Endothelial cell of umbilical vein (primary cell): ENCODE measurements around the gene C4orf51. TPM values are rescaled to one million over a fixed set of nuclear protein-coding genes. Genes with fewer than 3 reads are reported as not detected.

Experiments used
- BruUV-seq: library from RNA; stranded (reverse); fragments of 400-500 nt; replicated peaks from 2 replicates; lab custom pipeline; 2021; lab: Mats Ljungman, UMichigan
- CTCF ChIA-PET: fragments of 300-600, 350-600 bp; sonication (Branson Sonifier 250); formaldehyde crosslinking; loops from one replicate; lab custom pipeline; 2021; ENCODE audit warnings: antibody characterized with exemption, inconsistent platforms; lab: Charles Lee
- POLR2A ChIA-PET: fragments of 300-600, 350-600 bp; sonication (Branson Sonifier 250); formaldehyde crosslinking; loops from one replicate; lab custom pipeline; 2021; ENCODE audit warnings: antibody characterized with exemption, inconsistent platforms; lab: Charles Lee
- DNase-seq: peaks from one replicate; pipeline ENCODE4 v3.0.0-alpha.2; 2011; ENCODE audit warnings: low read depth, low spot score
- FAIRE-seq: peaks from 2 replicates; lab custom pipeline; 2011; peaks lifted over from hg19 to GRCh38; lab: Jason Lieb, UNC
- H2AFZ ChIP-seq: 2 replicates; pipeline ENCODE4 v1.6.0; 2012; ENCODE audit warnings: low read depth, low read length, control low read depth, inconsistent platforms
- H3K27ac ChIP-seq: 2 replicates; pipeline ENCODE4 v1.5.1; 2011; ENCODE audit warnings: low read depth, mild to moderate bottlenecking, control low read depth, low read length, moderate library complexity; ENCODE audit not compliant: insufficient read depth
- H3K27me3 ChIP-seq, 2 experiments: 2 replicates each; pipeline versions ENCODE4 v1.6.0 to v1.6.1; 2011; ENCODE audit warnings: low read length in 2 of 2, mixed read lengths in 1 of 2; ENCODE audit not compliant: control insufficient read depth in 2 of 2, insufficient read depth in 2 of 2
- H3K36me3 ChIP-seq, 2 experiments: 2 replicates in 1 of 2; 3 replicates in 1 of 2; pipeline ENCODE4 v1.5.1; 2011; ENCODE audit warnings: low read length in 2 of 2, mild to moderate bottlenecking in 1 of 2, moderate library complexity in 1 of 2; ENCODE audit not compliant: control insufficient read depth in 2 of 2, insufficient read depth in 2 of 2; ENCODE audit errors: extremely low read depth in 1 of 2
- H3K4me1 ChIP-seq: 3 replicates; pipeline ENCODE4 v1.5.1; 2011; ENCODE audit warnings: mild to moderate bottlenecking, low read length; ENCODE audit not compliant: control insufficient read depth, insufficient read depth; ENCODE audit errors: extremely low read depth
- H3K4me2 ChIP-seq: 2 replicates; pipeline ENCODE4 v1.6.1; 2011; ENCODE audit warnings: low read length, control low read depth, mixed read lengths; ENCODE audit not compliant: insufficient read depth
- H3K4me3 ChIP-seq, 3 experiments: fragments of 200-600 bp in 1 of 3; sonication (generic), shearing (Covaris generic) in 1 of 3; replicated peaks in 1 of 3; 2 replicates each; pipeline ENCODE4 v1.5.1; 2011 to 2016; ENCODE audit warnings: control low read depth in 3 of 3, low read length in 3 of 3, mild to moderate bottlenecking in 2 of 3, inconsistent platforms in 1 of 3, low read depth in 1 of 3, moderate library complexity in 1 of 3; ENCODE audit not compliant: insufficient read depth in 1 of 3
- H3K79me2 ChIP-seq: 2 replicates; pipeline ENCODE4 v1.6.0; 2012; ENCODE audit warnings: low read length, inconsistent platforms; ENCODE audit not compliant: control insufficient read depth, insufficient read depth
- H3K9ac ChIP-seq: replicated peaks from 2 replicates; pipeline ENCODE3; 2011; ENCODE audit warnings: low read length, control low read depth; ENCODE audit not compliant: insufficient read depth; ENCODE audit errors: extremely low read depth
- H3K9me1 ChIP-seq: replicated peaks from 3 replicates; pipeline ENCODE4 v1.6.0; 2011; ENCODE audit warnings: mild to moderate bottlenecking, low read length; ENCODE audit not compliant: control insufficient read depth, insufficient read depth; ENCODE audit errors: extremely low read depth
- H3K9me3 ChIP-seq: replicated peaks from 2 replicates; pipeline ENCODE4 v1.5.1; 2012; ENCODE audit warnings: low read length, inconsistent platforms; ENCODE audit not compliant: control insufficient read depth, insufficient read depth
- H4K20me1 ChIP-seq: replicated peaks from 2 replicates; pipeline ENCODE3; 2011; ENCODE audit warnings: mild to moderate bottlenecking, low read length; ENCODE audit not compliant: control insufficient read depth, insufficient read depth; ENCODE audit errors: extremely low read depth
- CTCF ChIP-seq, 2 donors: IDR thresholded peaks; 1 replicate in 1 of 2; 2 replicates in 1 of 2; pipeline ENCODE4 v1.5.1; 2011; ENCODE audit warnings: low read length in 2 of 2, mild to moderate bottlenecking in 2 of 2, moderate library complexity in 2 of 2, control low read depth in 1 of 2, inconsistent platforms in 1 of 2, low read depth in 1 of 2; ENCODE audit not compliant: insufficient read depth in 1 of 2; ENCODE audit errors: extremely low read depth in 1 of 2
- EZH2 ChIP-seq: IDR thresholded peaks from 2 replicates; pipeline ENCODE4 v1.6.1; 2012; ENCODE audit warnings: borderline replicate concordance, low read depth, mild to moderate bottlenecking, moderate library complexity, low read length, inconsistent platforms; ENCODE audit not compliant: severe bottlenecking
- FOS ChIP-seq: IDR thresholded peaks from 2 replicates; pipeline ENCODE4 v1.6.1; 2011; ENCODE audit warnings: mild to moderate bottlenecking, low read length, moderate library complexity, borderline replicate concordance; ENCODE audit not compliant: insufficient read depth
- GATA2 ChIP-seq: IDR thresholded peaks from 2 replicates; pipeline ENCODE4 v1.7.0; 2011; ENCODE audit warnings: low read depth, mild to moderate bottlenecking, moderate library complexity, mixed read lengths, low read length; ENCODE audit not compliant: insufficient read length, insufficient read depth
- JUN ChIP-seq: IDR thresholded peaks from 2 replicates; pipeline ENCODE4 v1.6.1; 2011; ENCODE audit warnings: borderline replicate concordance, low read depth; ENCODE audit not compliant: insufficient read length, insufficient read depth
- MYC ChIP-seq: IDR thresholded peaks from one replicate; pipeline ENCODE4 v1.6.1; 2011; ENCODE audit warnings: mild to moderate bottlenecking, low read depth, low read length
- POLR2A ChIP-seq: IDR thresholded peaks from 2 replicates; pipeline ENCODE4 v1.6.1; 2012; ENCODE audit warnings: low read depth, mild to moderate bottlenecking, control low read depth, low read length
- POLR2AphosphoS5 ChIP-seq: IDR thresholded peaks from 2 replicates; pipeline ENCODE4 v1.6.1; 2012; ENCODE audit warnings: low read depth, mild to moderate bottlenecking, control low read depth, low read length, moderate library complexity; ENCODE audit not compliant: insufficient read depth
- dilution Hi-C: fragments of 300-500 bp; cut with MboI; formaldehyde crosslinking; loops from one replicate; pipeline ENCODE4 v1.15.0; 2019; ENCODE audit warnings: low sequenced_read_pairs; ENCODE audit not compliant: extremely low pct_ligation_motif_present
- intact Hi-C: fragments of 100-400 bp; cut with micrococcal nuclease; formaldehyde crosslinking; loops from one replicate; pipeline ENCODE4 v1.10.0; 2022
- polyA plus RNA-seq, 4 experiments: library from polyadenylated mRNA; depleted of rRNA in 3 of 4; stranded (reverse) in 3 of 4; unstranded in 1 of 4; fragments of >200 nt; gene quantifications; 2 replicates each; pipeline versions ENCODE4 v1.2.1 to v1.2.3, GENCODE V29; 2011 to 2012; ENCODE audit warnings: missing spikeins in 1 of 4
- total RNA-seq: library from RNA; stranded (reverse); gene quantifications from 2 replicates; pipeline ENCODE4 v1.2.3, GENCODE V29; 2021
- TF ChIP-seq, protein P1 (sequence below): IDR thresholded peaks from 2 replicates; pipeline ENCODE4 v1.6.1; 2011; ENCODE audit not compliant: insufficient read depth, insufficient read length

The C4orf51 gene
- total and polyA plus RNA-seq, 2 donors (not counting 3 experiments of a cell fraction or from before 2014, with no cell fraction given) = not detected

- DNase-seq = no peak
- H3K4me2 ChIP-seq = no peak overlapping the region
- dilution Hi-C loops (no loop called here), intact Hi-C loops (no loop called here)
- no peaks in the 10 kb centered on the region for H3K4me1 ChIP-seq
- no peaks in the 10 kb centered on the region for H3K36me3 ChIP-seq
- H3K79me2 ChIP-seq = no peaks in the 10 kb centered on the region
- no peaks in the 10 kb centered on the region for H3K9me3 ChIP-seq
- CTCF ChIA-PET = no interaction called here
- H3K27ac ChIP-seq = no peak overlapping the region
- POLR2A ChIA-PET = no interaction called here
- no peak for FAIRE-seq
- no peak for TF ChIP-seq EZH2
- TF ChIP-seq JUN = no peak
- H3K27me3 ChIP-seq = peaks cover 17 to 21% of the 10 kb centered on the region in 2 experiments
- H3K4me3 ChIP-seq = no peak overlapping the region
- BruUV-seq = no TSS peak
- H3K9ac ChIP-seq = no peak overlapping the region
- no peak overlapping the region for H2AFZ ChIP-seq
- H4K20me1 ChIP-seq = no peaks in the 10 kb centered on the region
- no peaks in the 10 kb centered on the region for H3K9me1 ChIP-seq
Observed at GRCh38 chr4:145716661-145717200, 36.8 kb downstream of the C4orf51 start.

DNA sequence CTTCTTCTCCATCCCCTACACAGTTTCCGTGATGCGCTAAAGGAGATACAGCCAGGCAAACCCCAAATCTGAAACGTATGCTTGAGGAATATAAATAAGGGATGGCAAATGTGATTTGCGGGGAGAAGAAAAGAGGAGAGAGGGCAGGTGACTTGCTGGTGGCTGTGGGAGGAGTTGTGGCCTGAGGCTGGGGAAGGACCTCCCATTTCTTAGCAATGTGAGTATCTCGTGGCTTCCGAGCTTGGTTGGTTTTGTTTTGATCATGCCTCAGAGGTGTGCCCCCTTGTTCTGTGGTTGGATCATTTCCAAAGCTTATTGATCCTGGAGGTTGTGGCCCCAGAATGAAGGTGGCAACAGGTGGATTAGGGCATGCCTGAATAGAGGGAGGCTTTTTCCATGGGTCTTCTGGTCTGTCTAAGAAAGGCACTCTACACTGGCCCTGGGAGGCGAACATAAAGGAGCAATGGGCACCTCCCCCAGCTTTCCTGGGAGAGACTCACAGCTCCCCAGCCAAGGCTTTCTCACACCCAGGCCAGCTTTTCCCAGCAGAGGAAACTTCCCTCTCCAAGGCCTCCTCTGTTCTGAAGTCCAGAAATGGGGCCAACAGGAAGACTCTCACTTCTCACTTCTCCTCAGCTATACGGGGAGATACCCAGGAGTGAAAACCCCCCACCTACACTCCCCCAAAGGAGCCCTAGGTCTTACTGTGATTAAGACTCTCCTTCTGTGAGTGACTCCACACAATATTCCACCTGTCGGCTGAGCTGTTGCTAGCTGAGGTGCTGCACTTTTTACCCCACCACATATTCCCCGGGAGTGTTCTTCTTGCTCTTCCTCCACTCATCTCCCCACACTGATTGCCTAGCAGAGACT lies 40.0 kb downstream of the C4orf51 start:
- Histone ChIP-seq H3K4me2 (no peak overlapping the region), H3K79me2 (no peaks in the 10 kb centered on the region), H3K27me3 (peaks cover 16 to 17% of the 10 kb centered on the region in 2 experiments), H3K4me3 (no peak overlapping the region), H3K27ac (no peak overlapping the region), H4K20me1 (no peaks in the 10 kb centered on the region), H3K9ac (no peak overlapping the region), H3K36me3 (no peaks in the 10 kb centered on the region), H3K9me1 (no peaks in the 10 kb centered on the region), H3K4me1 (no peaks in the 10 kb centered on the region), H3K9me3 (no peaks in the 10 kb centered on the region), H2AFZ (no peak overlapping the region)
- BruUV-seq = no TSS peak
- POLR2A ChIA-PET = no interaction called here
- dilution Hi-C loops = no loop called here
- FAIRE-seq = no peak
- intact Hi-C loops = no loop called here
- no peak for TF ChIP-seq EZH2
- TF ChIP-seq FOS = no peak
- no peak for TF ChIP-seq POLR2A
- TF ChIP-seq CTCF (IDR thresholded peaks at IDR 0.05; ENCODE audit: extremely low read depth in 1 of 2, insufficient read depth in 1 of 2, low read depth in 1 of 2, low read length in 2 of 2) = no peak
- TF ChIP-seq, protein P1, sequence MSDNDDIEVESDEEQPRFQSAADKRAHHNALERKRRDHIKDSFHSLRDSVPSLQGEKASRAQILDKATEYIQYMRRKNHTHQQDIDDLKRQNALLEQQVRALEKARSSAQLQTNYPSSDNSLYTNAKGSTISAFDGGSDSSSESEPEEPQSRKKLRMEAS = no peak
- no peak for TF ChIP-seq GATA2
- no peak for TF ChIP-seq MYC
- TF ChIP-seq JUN = no peak
- TF ChIP-seq POLR2AphosphoS5 = no peak
- CTCF ChIA-PET = no interaction called here
- no peak for DNase-seq
